ENCODE data around the gene MYO9A. TPM values are rescaled to one million over a fixed set of nuclear protein-coding genes. Genes with fewer than 3 reads are reported as not detected.

The MYO9A gene, protein sequence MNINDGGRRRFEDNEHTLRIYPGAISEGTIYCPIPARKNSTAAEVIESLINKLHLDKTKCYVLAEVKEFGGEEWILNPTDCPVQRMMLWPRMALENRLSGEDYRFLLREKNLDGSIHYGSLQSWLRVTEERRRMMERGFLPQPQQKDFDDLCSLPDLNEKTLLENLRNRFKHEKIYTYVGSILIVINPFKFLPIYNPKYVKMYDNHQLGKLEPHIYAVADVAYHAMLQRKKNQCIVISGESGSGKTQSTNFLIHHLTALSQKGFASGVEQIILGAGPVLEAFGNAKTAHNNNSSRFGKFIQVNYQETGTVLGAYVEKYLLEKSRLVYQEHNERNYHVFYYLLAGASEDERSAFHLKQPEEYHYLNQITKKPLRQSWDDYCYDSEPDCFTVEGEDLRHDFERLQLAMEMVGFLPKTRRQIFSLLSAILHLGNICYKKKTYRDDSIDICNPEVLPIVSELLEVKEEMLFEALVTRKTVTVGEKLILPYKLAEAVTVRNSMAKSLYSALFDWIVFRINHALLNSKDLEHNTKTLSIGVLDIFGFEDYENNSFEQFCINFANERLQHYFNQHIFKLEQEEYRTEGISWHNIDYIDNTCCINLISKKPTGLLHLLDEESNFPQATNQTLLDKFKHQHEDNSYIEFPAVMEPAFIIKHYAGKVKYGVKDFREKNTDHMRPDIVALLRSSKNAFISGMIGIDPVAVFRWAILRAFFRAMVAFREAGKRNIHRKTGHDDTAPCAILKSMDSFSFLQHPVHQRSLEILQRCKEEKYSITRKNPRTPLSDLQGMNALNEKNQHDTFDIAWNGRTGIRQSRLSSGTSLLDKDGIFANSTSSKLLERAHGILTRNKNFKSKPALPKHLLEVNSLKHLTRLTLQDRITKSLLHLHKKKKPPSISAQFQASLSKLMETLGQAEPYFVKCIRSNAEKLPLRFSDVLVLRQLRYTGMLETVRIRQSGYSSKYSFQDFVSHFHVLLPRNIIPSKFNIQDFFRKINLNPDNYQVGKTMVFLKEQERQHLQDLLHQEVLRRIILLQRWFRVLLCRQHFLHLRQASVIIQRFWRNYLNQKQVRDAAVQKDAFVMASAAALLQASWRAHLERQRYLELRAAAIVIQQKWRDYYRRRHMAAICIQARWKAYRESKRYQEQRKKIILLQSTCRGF (N-terminal part only)
- polyA plus RNA-seq (2013, experiment 1 of 2; ENCODE audit: insufficient read length) = 13.3 TPM
- polyA plus RNA-seq (2013, experiment 2 of 2; ENCODE audit: insufficient read length) = 10.4 TPM

DNA sequence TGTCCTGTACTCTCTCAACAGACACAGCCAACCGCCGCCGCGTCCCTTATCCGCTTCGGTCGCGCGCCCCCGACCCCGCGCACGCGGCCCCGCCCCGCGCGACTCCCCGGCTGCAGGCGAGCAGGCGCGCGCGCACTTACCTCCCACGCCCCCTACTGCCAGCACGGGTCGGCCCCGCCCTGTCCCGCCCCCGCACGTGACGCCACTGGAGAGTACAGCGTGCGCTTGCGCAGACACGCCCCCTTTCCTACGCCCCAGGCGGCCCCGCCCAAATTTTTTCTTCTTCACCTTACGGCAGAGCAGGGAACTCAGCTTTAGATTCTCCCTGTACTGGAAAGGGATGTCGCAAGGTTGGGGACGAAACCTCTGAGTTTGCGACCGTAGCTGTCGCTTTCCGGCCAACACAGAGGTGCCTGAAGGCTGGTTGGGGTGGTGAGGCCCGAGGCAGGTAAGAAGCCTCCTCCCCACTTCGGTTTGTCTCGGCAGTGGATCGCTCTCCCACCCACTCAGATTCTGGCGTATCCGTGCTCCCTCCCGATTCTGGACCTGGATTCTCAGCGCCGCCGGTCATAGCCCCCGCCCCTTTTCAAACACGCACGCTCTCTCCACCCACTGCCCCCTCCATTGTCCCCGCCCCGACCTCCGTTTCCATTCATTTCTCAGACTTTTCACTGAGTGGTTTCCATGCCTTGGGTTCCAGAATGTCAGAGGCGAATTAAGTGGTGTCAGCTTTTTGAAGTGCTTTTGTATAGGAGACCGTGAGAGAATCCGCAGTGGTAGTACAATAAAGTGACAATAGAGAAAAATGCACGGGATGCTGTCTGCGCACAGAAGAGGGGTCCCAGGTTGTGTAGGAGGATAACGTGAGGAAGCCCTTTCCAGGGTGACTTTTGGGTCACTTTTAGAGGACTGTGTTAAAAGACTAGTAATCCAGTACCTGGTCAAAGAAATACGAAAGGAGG is at the start of gene MYO9A, which contains the start of gene SENP8:
MYO9A (minus strand) TSS at position 134 of the 962 bp plus-strand sequence. CDS start 71,587 bp downstream, outside the sequence.
SENP8 (plus strand) TSS at position 387 of the 962 bp plus-strand sequence. CDS start 21,221 bp downstream, outside the sequence.
- DNase-seq = peak; percentile 98

DNA sequence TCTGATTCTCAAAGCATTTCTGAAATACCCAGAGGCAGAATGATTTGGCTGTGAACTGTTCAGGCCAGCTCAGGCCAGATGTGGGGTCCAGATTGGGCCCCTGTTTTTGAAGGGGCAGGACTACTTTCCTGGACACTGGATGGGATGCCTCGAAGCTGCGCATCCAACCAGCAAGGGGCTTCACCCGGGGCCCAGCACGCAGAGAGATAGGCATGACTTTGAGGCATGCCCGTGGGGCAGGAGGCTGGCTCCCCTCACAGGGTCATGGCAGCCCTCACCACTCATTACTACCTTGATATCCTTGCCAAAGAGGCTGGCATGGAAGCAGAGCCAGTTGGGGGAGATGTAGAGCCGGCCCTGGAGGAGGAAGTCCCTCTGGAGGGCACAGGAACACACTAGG is 49.5 kb upstream of the MYO9A start:
- no peak for DNase-seq

DNA sequence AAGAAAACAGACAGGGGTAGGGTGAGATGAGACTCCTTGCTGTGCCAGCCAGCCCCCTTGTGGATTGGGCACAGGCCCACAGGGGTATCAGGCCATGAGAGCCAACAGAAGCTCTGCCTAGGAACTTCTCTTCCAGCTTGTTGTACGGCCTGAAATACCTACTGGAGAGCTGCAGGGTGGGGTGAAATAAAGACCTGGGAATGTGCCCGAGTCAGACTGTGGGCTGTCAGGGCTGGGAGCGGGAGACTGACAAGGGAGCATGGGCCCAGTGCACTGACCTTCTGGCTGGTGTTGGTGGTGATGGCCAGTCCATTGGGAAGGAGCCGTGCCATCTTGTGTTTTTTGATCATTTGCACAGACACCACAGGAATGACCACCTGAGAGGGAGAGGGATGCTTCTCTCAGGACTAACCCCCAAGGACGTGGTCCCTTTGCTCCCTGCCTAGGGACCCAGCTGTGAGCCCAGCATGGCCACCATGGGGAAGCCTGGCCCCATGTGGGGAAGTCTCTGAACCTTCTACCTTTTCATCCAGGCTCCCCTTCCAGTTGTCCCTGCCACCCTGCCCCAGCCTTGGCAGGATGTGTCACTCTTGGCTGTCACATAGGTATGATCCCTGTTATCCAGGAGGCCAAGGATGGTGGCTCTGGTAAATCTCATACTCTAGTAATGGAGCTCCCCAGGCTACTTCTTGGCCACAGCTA is 48.9 kb upstream of the MYO9A start:
- DNase-seq = no peak

DNA sequence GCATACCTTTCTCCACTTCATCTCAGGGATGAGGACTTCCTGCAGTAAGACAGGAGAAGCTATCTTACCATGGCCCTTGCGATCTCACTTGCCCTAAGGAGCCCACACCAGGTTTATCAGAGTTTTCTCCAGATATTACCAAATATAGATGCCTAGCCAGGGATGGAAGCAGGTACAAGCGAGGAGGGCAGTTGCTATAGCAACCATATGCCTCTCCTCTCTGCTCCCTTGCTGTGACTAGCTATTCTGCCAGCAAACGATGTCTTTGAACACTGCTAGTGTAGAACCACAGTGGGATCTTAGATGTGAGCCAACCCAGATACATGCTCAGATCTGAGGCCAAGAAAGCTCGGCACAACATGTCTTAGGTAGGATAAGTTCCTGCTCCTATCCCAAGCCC is 45.8 kb upstream of the MYO9A start:
- no peak for DNase-seq

DNA sequence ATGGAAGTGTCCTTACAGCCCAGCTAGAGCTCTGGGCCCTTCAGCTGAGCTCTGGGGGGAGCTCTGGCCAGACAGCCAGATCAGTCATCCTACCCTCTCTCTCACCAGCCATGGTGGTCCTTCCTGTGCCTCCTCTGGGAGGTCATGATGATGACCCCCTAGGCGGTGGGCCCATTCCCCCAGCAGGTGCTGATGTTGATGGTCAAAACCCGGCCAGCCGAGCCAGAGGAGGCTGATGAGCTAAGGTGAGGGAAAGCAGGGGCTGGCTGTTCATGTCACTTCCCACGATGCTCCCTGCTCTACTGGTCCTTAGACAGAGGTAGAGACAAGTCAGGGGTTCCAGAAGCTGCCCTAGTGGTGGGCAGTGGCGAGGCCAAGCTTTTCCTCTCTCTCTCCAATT is 44.6 kb upstream of the MYO9A start:
- no peak for DNase-seq

DNA sequence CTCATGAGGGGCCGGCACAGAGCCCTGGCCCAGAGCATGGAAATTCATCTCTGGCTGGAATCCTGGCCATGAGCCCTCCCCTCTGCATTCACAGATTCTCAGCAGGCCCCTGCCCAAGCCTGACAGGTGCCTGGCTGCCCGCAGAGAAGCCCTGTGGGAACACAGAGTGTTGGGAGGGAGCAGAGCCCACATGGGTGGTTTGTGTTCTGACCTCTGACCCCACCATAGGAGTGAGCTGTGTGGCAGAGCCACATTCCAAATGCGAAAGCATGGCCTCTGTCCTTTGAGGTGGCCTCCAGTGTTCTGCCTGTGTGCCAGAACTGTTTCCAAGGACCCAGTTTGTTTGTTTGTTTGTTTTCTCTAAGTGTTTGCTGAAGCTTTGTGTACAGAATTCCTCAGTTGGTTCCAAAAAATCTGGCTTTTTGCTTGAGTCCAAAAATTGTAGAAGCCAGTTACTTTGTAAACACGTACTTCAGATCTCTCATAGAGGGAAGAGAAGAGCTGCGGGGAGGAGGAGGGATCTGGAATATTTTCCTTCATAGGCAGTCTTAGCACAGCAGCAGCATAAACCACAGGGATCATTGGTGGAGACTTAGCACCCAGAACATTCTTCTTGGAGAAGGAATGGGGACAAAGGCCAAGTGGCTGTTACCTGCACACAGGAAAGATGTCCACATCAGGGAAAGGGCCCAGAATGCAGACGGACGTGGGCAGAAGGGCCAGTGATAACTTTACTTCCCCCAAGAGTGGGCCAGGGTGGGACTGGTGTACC is 43.6 kb upstream of the MYO9A start:
- no peak for DNase-seq

DNA sequence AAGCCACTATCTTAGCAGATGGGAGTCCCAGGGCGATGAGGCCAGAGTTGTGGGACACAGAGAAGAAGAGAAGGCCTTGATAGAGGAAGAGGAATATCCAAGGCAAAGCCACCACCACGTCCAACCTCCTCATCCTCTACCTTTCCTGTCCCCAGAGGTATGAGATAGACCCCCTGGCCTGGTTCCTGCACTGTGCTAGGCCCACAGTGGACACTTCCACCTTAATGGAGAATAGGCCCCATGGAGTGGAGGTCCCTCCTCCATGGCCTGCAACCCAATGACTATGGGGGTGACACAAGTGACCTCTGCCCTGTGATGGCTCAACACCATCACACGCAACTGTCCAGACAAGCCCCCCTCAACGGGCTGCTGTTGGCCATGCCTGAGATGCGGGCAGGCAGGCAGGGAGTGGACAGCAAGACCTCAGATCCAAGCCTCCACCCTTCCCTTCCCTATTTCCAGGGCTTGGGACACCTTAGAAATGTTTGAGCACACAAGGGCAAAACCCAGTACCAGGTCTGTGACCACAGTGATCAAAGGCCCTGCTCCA is 42.8 kb upstream of the MYO9A start:
- no peak for DNase-seq

DNA sequence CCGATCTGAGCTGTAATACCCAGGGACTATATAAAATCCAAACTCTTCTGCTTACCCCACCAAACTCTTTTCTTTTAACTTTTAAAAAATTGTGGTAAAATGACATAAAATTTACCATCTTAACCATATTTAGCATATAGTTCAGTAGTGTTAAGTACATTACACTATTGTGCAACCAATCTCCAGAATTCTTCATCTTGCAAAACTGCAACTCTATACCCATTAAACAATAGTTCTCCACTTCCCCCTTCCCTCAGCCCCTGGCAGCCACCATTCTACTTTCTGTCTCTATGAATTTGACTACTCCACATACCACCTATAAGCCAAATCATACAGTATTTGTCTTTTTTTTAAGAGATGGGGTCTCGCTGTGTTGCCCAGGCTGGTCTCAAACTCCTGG is 39.0 kb upstream of the MYO9A start:
- DNase-seq = no peak

DNA sequence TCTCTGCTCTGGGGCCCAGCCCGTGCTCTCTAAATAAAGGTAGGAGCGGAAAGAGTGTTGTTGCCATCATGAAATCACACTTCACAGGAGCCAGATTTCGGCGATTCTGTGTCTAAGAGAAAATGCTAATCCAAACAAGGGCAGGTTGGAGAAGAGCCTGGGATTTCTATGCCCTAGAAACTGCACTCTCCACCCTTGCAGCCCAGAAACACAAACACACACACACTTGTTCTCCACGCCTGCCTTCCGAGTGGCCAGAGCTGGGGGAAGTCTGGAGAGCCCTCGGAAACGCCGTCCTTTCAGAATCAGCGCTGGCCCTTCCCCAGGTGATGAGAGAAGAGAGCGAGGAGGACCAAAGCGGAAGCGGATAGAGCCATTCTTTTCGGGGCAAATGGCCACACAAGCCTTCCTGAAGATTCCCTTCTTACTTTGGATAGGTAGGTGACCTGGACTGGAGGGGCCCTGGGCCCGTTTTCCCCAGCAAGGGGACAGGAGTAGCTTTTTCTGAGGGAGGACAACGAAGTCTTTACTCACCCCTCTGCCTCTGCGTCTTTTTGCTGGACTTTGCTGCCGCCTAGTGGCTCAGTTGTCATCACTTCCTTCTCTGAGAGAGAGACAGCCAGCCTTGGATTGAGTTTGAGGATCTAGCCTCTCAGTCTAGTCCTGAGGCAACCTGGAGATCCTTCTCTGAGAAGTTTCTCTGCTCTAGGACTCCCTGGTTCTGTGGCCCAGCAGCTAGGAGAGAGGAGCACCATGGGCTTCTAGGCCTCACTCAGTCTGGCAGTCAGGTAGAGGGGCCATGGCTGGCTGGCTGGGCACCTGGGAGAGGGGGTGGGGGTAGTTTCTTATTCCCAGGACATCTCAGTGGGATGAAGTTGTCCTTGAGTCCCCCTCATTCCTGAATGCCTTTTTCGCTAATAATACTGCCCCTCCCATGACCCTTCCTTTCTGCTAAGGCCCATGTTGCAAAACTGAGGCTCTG is 38.0 kb upstream of the MYO9A start:
- DNase-seq = peak; percentile 75

DNA sequence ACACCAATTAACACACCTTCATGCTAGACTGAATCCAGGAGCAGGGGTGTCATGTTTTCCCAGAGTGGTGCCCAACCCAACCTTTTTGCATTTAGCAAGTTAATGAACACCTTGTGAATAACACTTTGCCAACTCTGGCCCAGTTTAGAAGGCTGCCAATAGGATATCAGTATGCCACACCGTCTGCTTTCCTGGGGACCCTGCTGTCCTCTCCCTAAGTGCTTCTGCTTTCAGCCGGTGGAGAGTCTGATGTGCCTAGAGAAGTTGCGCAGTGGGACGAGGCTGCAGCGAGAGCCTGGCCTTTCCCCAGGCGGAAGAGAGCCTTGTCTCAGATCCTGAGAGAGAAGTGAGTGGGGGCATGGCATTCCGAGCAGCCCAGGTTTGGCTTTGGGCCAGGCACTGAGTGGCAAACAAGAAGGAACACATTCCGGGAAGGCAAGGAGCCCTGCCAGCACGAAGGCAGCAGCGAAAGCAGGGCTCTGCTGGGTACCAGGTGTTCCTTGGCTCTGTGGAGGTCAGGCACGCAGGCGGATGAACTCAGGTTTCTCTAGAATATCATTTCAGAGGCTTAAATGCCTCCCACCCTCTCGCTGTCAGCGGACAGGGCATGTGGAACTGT is 37.2 kb upstream of the MYO9A start:
- peak; percentile 31 for DNase-seq

DNA sequence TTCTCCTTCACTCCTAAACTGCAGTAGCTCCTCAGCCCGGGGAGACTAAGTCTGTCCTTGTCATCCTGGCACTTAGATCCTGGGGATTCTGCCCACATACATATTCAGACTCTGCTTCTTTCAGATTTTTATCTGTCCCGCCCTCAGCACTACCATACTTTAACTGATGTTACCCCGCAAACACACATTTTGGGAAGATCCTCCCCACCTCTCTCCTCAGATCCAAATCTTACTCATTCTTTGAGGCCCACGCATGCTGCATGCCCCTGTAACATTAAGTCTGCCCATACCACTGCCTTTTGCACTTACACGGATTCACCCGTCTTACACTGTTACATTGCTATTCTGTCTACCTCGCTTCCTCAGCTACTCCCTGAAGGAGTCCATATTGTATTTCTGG is 36.4 kb upstream of the MYO9A start:
- DNase-seq = no peak

DNA sequence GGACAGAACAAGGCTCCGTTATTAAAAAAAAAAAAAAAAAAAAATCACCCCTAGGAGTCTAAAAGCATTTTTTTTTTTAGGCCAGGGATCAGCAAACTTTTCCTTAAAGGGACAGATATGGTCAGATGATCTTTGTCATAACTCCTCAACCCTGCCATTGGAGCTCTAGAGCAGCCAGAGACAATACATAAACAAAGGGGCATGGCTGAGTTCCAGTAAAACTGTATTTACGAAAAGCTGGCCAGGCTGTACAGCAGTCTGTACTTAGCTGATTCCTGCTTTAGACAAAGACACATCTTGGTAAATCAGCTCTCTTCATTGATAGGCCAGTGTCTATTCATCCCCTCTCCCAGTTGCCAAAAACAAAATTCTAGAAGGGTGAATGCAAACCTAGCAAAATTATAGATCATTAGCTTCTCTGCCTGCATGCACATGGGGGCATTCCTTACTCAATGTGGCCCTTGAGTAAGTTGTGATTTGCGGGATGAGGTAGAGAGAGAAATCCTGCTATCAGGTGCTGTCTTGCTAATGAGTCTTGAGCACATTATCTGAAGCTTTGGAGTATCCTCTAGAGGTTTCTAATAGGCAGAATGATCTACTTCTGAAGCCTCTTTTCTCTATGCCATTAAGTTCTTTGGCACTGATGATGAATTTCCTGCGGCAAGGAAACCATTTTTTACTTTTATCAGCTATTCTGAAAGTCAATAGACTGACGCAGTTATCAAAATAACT is 35.5 kb upstream of the MYO9A start:
- no peak for DNase-seq

DNA sequence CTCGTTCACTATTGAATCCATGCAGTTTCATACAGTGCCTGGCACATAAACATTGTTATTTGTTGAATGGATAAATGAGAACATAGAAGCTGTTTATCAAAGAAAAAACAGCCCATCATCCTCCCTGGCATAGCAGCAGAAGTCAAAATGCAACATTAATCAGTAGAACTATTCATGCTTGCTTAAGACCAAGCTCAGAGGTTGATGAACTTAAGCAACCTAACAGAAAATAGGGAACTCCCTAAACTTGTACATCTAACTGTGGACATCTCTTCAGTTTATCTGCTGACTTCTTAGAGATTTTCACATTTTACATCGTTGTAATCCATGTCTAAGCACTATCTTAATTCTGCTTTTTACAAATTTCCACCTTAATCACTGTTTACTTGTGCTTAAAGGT is 29.5 kb upstream of the MYO9A start:
- no peak for DNase-seq

DNA sequence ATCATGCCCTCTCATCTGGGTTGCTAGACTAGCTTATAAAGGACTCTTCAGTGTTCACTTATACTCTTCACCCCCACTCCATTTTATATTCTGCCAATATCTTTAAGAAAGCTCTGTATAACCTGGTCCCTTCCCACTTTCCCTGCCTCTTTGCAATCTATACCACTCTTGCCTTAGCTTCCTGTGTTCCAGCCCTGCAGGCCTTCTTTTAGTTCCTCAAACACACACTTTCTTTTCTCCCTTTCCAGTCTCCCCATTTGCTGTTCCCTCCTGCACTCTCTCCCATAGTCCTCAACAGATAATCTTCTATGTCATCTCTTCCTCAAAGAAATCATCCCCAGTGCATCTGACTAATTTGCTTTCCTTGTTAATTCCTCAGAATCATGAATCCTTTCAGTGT is 29.0 kb upstream of the MYO9A start:
- no peak for DNase-seq

DNA sequence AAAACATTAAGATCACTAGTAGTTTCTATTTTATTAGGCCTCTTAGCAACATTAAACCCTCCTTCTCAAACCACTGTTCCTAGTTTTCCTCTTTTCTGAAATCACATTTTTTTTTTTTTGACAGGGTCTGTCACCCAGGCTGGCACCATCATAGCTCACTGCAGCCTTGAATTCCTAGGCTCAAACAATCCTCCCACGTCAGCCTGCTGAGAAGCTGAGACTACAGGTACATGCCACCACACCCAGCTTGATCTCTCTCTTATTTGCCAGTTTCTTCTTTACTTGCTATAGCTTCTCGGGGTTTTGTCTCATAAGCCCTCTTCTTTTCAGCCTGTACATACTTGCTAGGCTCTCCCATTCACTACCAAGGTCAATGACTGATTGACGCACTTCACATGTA is 28.3 kb upstream of the MYO9A start:
- DNase-seq = no peak

DNA sequence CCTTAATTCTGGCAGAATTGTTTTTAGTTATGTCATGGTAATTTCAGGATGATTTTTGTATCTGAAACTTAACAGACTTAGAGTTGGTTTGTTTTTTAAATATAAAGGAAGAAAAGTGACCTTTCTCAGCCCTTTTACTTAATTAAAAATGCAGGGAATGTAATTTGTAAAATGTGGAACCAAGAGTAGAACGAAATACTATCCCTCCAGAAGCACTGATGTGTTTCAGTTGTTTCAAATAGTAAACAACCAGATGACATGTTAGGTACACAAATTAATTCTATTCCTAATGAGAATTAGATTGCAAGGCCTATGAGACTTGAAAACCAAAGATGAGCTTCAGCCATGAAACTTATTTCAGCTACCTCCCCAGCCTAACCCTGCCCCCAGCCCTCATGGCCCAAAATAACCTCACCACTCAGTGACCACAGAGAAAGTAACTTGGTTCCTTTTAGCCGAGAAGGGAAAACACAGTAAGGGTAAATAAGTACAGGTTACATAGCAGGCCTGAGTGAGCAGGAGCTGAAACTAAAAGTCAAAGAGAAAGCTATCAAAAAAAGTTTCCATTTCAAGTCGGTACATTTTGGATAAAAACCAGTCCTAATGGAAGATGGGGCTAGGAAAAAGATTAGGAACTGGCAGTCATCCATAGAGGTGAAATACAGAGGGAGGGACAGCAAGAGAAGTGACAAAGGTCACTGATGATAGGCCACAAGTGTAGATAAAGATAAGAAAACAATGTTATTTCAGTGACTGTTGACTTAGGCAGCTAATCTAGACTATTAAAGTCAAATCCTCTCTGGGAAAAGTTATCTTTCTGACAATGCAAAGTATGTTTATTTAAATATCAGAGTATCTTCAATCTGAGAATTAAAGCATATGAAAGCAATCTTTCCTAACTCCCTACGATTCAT is 23.5 kb upstream of the MYO9A start:
- DNase-seq = no peak
